Stimulated activated CD8-positive, alpha-beta memory T cell treated with anti-CD3 and anti-CD28 coated beads, Interleukin-4, amount 100 ng/mL, for 48 hours (primary cell): Measurements from ENCODE around the gene PIGU.
A peak's percentile ranks its signal among the peaks of the same experiment; 100 is the strongest.

Experiments used
- DNase-seq: peaks from one replicate; pipeline ENCODE4 v3.0.0-alpha.2; 2020

PIGU gene

DNA sequence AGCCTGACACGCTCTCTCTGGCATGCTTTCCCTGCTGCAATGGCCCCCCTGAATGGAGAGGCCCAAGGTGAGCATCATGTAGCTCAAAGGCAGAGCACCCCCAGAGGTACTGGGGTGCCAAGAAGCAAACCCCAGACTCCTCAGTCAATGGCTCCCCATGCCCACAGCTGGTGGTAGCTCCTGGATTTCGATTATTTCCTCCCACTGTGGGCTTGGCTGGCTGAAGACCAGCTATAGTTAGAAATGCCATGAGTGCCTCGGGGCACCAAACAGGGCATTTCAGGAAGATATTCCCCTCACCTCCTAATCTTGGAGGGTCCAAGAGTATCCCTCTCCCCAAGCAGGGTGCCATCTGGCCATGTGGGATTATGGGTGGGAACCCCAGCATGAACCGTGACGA, 101.6 kb downstream of the PIGU start:
- DNase-seq, result no peak

DNA sequence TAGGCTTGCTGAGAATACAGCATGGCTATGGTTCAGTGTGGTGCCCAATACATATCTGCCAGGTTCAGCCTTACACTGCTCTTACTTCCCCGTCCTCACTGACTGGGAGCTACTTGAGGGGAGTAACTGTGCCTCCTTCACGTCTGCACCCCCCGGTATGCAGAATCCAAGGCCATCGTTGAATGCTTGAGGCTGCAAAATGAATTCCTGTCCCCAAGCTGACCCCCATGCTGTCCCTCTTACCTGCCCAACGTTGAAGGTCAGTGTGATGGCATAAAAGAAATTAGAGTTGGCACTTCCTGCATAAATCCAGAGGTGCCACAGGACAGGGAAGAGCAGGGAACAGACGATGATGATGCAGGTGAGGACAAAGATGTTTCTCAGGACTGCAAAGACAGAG, 102.0 kb downstream of the PIGU start:
- no peak for DNase-seq

DNA sequence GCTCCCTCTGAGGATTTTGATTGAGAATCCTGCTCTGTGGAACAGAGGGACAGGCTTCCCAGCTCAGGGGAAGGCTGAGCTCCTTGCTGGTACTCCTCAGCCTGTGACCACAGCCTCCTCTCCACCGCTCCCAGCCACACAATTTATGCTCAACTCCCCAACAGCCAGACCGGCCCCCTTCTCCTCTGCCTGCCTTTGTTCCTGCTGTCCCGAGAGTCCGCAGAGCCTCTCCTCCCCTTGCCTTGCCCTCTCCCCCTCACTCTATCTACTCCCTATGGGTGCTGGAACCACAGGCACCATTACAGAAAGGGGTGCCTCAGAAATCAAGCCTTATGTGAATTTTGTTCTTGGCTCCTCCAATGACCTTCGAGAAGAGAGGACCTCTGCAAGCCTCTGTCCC, 102.5 kb downstream of the PIGU start:
- DNase-seq, result no peak

DNA sequence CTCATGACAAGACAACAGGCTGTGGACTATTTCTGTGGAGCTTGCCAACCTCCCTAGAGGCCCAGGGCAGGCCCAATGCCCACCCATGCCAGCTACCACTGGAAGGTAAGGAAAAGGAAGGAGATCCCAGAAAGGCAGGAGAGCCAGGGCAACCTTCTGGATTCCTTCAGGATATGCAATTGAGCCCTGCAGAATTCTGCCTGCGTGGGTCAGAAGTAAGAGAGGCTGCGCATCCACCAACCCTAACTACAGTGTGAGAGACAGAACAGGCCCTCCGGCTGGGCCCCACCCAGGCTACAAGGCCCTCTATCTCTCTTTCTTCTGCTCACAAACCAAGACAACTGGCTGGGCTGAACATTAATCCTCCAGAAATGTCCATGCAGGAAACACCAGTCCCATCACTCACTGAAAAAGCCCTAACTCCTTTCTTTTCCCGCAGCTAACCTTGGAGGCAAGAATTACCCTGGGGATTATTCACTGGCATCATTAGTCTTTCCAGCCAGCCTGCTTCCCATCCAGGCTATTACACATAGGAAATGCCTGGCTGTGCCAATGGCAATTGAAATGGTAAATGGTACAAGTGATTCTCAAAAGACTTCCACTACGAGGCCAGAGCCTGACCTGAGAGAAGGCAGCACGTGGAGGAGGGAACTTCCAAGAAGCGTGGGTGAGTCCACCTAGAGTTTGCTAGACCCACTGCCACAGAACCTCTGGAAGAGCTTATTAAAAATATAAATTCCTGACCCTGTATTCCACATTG, 103.2 kb downstream of the PIGU start:
- no peak for DNase-seq

DNA sequence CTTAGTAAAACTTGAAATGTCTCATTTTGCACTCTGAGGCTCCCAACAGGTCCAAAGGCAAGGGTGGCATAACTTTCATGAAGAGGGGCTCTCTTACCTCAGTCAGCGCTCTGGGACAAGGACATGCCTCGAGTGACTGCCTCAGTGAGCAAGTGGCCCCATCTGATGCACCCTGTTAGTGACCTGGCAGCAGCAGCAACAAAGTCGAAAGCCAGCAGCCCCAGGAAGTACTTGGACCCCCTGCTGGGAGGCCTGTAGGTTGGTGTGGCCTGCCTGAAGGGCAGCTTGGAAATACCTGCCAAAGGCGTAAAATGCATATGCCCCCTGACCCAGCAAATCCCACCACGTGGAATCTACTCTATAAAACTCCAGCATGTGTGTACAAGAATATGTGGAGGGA, 105.1 kb downstream of the PIGU start:
- DNase-seq, result no peak

DNA sequence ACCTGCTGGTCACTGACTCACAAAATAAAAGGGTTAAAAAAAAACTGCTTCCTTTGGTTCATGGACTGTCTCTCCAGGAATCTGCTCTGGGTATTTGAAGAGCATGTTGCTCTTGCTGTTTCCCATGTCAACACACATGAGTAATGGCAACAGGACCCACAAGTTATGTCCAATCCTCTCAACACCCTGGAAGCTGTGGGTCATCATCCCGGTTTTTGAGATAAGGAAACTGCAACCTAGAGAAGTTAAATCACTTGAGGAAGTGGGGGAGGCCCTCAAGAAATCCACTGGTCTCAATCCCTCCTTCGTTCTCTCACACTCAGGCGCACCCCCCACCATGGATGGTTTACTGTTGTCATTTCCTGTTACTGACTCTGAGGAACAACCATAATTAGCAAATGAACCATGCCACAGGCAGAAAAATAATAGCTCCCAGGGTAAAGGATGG, 106.0 kb downstream of the PIGU start:
- DNase-seq, result no peak

DNA sequence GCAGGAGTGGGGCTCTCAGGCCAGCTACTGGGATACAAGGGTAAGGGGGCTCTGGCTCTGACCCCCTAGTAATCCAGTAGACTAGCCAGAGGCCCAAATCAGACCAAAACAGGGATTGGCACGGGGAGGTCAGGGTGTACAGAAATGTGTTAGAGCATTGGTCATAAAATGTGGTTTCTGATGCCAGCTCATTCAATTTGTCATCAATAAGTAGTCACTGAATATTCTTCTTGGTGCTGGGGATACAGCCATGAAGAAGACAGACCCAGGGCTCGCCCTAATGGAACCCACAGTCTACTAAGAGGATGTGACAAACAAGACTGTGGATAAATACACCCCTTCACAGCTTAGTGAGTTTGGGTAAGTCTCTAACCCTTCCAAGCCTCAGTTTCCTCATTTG, 107.3 kb downstream of the PIGU start:
- no peak for DNase-seq

DNA sequence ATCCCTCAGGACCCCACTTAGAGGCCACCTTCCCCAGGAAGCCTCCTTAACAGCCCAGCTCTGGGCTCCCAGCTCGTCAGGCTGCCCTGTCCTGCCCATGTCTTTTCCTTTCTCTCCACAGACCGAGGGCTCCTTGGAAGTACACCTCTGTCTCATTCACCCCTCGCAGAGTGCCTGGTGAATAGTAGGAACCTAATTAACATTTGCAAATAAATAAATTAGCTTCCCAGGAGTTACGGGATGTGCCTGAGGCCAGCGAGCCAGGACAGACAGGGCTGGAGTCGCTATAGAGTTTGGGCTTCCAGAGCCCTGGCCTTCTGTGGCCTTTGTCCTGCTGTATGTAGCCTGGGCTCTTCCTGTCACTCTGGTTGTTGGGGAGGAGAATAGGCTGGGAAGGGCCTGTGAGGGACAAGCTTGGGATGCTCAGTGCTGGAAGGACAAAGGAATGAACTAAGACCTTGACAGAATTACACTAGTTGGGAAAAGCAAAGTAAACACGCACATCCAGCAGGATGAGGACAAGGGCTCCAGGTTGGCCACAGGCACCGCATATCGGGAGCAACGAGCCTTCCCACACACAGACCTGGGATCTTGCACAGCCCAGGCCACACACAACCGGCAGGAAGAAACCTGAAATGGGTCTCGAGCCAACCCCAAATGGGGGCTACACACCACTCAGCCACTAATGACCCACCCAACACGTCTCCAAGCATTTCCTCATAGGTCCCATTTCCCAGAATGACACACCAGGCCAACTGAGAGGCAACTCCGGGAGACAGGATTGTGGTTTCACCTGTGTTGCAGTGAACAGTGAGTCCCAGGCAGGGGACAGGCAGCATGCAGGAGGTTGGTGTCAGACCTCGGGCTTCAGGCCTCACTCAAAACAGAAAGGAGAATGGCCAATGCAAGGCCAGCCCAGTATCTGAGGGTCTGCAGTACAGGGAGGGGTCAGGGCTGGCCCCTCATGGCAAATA, 108.7 kb downstream of the PIGU start:
- no peak for DNase-seq

DNA sequence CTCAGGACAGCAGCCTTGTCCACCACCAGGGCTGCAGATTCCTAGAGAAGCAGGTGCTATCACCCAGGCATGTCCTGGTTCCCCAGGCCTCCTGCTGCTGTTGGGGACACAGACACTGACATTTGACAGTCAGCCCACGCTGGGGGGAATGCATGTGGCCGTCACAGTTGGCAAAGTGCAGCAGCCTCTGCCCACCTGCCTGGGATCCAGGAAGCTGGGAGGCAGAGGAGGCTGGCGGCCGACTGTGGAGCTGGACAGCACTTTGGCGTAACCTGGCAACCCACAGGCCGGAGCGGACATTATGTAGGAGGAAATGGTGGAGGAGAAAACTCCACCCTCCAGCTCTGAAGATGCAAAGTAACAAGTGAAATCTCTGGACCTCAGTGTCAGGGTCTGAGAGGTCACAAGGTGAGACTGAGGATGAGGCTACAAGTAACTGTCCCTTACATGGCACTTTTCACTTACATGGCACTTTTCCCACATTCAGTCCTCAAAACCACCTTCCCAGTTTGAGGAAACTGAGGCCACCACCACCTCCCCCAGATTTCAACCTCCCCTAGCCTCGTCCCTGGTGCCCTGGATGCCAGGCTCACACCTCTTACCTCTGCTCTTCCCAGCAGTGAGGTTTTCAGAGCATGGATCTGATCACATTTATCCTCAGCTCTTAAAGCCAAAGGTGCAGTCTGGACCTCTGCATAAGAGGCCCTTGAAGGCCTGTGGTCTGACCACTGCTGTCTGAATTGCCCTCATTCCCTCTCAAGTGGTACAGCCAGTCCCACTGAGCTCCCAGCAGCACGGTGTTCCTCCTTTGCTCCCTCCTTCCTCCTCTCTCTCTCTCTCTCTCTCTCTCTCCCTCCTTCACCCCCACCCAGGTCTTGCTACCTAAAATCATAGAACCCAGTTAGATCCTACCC, 109.7 kb downstream of the PIGU start:
- DNase-seq, result no peak

DNA sequence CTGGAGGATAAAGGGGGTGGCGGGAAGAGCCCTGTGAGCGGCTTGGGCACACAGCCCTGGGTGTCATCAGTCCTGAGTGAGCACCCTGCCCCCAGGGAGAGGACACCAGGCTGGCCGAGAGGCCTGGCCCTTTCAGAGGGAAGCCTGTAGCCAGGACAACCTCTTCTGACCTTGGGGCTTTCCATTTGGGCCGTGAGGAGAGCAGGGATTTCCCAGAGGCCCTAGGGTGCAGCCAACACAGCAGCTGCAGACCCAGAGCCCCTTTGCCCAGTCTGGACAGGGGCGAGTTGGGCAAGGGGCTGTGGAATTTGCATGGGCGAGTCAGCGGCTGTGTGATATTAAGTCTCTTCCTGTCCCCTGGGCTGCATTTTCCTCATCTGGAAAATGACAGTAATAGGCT, 112.1 kb downstream of the PIGU start:
- DNase-seq, result no peak

DNA sequence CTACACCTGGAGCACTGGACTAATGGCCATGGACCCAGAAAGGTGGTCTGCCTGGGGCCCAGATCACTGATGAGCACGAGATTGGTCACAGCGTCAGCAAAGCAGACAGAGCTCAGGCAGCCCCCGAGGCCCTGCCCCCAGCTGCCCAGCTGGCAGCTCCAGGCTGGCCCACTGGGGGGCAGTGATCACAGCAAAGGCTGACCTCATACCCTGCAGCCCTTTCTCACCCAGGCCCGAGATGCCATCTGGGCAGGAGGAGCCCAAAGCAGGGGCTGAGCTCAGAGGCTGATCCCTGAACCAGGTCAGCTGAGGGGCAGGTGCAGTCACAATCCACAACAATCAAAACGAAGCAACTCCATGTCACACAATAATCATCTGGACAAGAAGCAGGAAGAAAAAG, 114.3 kb downstream of the PIGU start:
- DNase-seq, result peak; percentile 40

DNA sequence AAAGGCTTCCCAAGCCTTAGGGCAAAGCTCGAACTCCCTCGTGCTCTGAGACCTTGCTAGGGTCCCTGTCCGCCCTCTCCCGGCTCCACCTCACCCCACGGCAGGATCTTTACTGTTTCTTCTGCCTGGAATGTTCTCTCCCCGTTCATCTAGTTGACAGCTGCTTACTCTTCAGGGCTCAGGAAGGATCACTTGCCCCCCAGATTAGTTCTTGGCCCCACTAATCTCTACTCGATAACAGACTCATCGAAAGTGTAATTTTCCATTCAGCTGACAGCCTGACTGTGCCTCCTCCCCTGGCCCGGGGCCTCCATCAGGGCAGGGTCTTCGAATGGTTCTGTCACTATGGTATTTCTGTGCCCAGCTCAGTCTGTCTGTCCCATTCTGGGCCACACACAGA, 115.2 kb downstream of the PIGU start:
- DNase-seq, result no peak

DNA sequence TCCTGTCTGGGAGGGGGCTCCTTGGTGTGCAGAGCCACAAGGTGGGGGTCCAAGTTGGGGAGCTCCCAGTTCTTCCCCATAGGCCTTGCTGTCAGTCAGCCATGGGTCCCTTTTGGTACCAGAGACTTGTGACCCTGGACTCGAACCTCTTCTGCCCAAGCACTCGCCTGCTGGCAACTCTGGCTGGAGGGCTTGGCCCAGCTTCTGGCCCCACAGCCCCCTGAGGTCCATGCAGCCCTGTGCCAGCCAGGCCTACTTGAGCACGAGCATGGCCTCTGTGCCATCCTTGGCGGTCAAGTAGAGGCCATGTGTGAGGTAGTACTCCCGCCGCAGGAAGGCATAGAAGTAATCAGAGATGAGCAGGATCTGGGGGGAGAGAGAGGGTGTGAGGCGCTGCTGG, 116.3 kb downstream of the PIGU start:
- DNase-seq, result no peak

DNA sequence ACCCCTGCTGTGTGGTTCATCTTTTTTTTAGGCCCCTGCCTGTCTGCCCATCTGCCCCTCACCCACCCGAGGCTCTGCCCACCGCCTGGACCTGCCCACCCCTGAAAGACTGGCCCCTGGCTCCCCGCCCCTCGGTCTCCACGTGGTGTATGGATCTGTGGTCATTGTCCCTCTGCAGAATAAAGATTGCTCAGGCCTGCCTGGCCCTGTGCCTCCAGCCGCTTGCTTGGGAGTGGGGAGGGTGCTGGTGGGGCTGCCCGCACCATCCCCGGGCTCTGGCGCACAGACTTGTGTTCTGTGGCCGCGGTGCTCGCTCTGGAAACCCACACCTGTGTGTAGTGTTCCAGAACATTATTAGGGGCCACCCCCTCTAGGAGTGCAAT, 116.8 kb downstream of the PIGU start:
- DNase-seq, result no peak

DNA sequence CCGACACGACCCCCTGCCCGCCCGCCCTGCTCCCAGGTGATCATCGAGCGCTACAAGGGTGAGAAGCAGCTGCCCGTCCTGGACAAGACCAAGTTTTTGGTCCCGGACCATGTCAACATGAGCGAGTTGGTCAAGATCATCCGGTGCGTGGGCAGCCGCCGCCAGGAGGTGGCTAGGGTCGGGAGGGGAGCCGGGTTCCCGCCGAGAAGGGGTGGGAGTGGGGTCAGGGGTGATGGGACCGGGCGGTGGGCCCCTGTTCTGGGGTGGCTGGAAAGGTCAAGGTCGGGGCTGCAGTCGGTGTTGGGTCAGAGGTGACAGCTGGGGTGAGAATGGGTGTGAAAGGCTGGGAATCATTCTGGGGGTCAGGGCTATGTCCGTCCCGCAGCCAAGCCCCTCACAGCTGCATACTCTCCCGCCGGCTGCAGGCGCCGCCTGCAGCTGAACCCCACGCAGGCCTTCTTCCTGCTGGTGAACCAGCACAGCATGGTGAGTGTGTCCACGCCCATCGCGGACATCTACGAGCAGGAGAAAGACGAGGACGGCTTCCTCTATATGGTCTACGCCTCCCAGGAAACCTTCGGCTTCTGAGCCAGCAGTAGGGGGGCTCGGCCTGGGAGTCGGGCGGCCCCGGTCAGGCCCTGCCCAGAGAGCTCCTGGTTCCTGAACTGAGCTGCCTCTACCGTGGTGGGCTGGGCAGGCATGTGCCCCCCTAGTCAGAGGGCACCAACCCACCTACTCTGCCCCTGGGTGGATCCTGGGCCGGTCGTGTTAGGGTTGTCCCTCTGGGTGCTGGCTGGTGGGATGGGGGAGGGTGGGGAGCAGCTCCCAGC, 117.4 kb downstream of the PIGU start:
- DNase-seq, result no peak

DNA sequence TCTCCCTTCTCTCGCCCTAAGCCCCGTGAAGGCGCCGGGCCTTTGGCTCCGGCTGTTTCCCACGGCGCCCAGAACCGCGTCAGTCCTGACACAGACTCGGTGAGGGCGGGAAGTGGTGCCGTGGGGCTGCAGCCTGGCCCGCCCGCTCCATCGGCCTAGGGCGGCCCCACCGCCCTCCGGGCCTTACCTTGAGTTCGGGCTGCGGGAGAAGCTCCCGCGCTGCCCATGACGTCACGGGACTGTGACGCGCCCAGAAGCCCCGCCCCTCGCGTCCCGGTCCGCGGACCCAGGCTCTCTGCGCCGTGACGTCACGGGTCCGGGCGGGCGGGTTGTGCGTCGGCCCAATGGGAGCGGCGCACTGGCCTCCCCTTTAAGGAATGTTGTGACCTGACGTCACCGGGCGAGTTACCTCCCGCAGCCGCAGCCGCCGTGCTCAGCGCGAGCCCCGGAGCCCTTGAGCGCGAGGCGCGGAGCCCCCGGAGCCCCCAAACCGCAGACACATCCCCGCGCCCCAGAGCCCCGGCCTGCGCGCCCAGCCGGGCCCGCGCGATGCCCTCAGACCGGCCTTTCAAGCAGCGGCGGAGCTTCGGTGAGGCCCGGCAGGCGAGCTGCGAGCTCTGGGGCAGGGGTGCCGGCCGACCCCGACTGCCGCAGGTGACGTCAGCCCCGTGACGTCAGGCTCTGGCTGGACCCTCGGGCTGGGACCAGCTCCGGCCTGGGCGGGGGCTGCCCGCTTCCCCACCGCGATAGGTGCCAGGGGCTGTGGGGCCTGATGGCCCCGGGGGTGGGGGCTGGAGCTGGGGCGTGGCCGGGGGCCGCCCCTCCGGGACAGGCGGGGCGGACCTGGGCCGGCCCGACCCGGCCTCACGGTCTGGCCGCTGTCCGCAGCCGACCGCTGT, 118.3 kb downstream of the PIGU start, which contains the start of gene MAP1LC3A:
MAP1LC3A (plus strand) TSS at position 399 of the 899 bp plus-strand sequence; CDS start at position 550, 151 bp downstream.
- DNase-seq, result peak; percentile 96

DNA sequence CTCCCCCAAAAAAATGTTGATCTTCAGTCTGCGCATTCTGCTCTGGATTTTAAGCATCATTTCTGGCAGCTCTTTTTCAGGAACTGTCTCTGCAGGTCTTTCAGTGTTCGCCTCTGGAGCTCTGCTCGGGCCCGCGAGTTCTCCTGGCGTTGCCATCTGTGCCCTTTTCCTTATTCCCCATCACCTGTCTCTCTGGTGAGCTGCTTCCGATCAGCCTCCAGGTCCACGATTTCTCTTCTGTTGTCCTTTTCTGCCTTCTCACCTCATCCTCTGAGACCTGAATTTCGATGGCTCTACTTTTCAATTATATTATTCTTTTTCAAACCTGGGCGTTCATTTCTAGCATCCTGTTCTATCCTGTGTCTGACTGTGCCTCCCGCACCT, 119.0 kb downstream of the PIGU start:
- no peak for DNase-seq

DNA sequence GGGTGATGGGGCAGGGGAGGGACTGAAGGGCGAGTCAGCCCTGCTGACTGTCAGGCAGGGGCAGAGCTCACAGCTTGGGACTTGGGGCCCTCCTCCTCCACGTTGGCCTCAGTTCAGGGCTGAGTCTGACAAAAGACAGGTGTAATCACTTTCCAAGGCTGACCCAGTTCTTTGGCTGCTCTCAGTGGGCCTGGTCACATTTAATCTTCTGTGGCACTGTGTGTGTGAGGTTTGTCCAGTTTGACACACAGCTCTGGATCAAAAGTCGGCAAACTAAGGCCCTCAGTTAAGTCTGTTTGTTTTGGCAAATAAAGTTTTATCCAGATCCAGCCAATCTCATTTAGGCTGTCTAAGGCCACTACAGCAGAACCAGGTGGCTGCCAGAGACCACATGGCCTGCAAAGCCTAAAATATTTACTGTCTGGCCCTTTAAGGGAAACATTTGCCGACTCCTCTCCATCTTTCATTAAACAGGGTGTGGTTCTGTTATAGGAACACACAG, 123.5 kb downstream of the PIGU start:
- no peak for DNase-seq

DNA sequence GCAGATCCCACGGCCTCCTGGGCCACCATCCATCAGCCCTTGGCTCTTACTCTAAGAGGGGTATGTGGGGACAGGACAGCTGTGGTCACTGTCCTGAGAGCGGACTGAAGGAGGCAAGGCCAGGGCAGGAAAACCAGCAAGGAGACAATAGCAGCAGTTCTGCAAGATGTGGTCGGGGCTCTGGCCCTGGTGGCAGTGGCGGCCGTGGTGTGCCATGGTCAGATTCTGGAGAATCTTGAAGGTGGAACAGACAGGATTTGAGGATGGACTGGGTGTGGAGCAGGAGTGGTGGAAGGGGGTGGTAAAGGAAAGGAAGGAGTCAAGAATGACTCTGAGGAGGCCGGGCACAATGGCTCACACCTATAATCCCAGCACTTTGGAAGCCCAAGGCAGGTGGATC, 124.3 kb downstream of the PIGU start:
- DNase-seq, result no peak

DNA sequence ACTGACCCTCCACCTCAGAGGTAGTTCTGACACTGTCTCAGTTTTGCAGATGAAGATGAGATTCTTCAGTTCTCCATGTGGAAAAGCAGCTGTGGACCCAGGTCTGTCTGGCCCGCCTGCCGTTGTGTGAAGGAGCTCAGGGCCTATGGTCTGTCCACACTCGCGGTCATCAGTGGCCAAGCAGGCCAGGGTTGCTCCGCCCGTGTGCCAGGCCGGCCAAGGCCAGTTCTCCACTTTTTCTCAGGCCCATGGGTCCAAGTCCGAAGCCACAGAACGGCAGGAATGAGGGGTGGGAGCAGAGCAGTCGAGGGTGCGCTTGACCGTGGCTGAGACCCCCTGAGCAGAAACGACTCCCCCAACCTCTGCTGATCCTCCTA, 127.0 kb downstream of the PIGU start:
- no peak for DNase-seq
